GM19351 (cell line): ENCODE measurements around the gene BARHL1.

Experiments used
- ATAC-seq: cut with Tn5 transposase; IDR thresholded peaks from one replicate; pipeline ENCODE4 v1.9.1; 2021; ENCODE audit warnings: mild to moderate bottlenecking, moderate library complexity; ENCODE audit not compliant: unreplicated experiment

The BARHL1 gene

DNA sequence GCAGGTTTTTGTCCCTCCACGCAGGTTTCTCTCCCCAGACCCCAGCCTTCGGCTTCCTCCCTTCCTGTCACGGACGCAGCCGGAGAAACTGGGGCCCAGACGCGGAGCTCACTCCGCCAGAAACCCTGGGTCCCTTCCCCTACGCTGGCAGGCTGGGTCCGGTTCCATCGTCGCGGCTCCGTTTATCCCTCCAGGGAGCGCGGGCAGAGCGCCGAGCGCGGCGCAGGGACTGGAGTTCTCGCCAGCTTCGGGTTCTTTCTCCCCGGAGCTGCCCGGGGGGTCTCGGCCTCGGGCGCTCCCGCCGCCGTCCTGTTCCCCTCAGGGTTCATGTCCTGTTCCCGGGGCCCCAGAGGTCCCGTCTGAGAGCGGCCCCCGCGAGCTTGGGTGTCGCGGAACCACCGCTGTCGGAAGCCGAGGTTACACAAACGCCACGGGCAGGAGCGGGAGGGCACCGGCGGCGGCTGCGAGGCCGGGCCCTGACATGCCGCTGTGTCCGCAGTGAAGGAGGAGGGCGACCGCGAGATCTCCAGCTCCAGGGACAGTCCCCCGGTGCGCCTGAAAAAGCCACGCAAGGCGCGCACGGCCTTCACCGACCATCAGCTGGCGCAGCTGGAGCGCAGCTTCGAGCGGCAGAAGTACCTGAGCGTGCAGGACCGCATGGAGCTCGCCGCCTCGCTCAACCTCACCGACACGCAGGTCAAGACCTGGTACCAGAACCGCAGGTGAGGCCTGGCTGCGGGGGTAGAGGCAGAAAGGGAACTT is 4.6 kb downstream of the BARHL1 start:
- ATAC-seq: no peak

DNA sequence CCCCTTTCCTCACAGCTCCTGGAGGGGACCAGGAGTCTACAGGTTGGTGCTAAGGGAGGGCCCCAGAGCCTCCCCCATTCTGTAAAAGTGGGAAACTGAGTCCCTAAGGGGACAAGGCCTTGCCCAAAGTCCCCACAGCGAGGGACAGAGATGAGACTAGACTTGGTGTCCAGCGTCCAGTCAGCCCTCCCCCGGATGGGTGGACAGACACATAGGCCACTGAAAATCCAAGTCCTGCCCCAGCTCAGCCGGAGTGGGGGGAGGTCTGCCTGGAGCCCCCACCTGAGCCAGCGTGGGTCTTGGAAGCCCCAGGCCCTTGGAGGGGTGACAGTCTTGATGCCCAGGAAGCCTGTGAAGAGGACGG is 5.2 kb downstream of the BARHL1 start:
- no peak for ATAC-seq

DNA sequence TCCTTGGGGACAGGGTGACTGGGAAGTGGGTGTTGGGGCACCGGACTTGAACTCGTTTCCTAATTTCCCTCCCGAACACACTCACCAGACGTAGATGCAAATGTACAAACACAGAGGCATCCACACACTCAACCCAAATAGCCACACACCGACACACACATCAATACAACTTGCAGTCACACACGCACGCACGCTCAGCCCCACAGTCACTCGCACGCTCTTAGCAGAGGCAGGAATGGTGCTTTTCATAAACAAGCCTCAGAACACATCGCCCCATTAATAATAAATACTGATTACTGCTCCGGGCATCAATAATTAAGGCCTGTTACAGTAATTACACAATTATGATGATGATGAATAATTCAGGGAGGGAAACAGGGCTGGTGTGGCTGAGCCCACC is 5.7 kb downstream of the BARHL1 start:
- ATAC-seq: no peak

DNA sequence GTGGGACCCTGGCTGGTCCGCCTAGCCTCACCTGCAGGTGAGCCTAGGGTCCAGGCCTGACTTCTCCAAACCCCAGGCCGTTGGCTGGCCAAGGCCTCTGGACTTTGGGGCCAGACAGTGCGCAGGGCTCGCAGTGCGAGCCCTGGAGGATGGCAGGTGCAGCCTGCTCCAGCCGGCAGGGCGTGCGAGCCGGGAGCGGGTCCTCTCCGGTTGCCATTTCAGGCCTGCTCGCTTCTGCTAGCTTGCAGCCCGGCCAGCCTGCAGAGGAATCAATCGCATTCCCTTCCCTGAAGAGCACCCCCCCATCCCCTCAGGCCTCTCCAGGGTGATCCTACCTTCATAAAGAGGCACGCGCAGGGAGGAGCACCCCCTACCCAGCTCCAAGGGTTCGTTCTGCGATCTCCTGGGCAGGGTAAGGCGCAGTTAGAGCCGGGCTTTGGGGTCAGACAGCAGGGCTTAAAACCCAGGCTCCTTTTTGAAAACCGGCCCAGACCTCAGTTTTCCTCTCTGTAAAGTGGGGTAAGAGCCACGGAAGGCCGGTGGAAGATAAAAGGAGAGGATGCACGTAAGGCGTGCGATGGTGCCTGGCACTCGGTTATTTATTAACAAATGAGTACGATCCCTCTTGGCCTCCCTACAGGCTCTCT is 6.2 kb downstream of the BARHL1 start:
- ATAC-seq: no peak

DNA sequence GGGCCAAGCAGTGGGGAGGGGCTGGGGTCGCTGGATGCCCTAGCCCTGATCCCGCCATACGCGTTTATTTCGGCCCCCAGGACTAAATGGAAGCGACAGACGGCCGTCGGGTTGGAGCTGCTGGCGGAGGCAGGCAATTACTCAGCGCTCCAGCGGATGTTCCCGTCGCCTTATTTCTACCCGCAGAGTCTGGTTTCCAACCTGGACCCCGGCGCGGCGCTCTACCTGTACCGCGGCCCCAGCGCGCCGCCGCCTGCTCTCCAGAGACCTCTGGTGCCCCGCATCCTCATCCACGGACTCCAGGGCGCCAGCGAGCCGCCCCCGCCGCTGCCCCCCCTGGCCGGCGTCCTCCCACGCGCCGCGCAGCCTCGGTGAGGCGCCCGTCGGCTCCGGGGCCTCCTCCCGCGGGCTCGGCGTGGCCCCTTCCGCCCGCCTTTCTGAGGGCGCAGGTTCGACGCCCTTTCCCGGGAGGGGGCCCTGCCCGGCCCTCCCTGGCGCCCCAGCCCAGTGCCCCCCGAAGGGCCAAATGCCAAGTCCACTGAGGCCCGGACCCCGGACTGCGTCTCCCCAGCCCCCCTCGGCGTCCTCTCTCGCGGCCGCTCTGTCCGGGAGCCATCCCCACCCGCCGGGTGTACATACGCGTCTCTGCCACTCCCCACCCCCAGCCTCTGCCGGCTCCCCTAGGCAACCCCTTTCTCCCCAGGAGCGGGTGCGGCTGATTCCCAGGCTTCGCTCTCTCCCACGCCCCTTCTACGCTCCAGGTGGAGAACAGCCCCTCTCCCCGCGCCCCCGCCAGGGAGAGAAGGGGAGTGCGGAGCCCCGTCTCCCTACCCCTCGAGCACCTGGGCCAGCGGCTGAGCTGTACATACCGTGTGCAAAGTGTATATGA is 7.0 kb downstream of the BARHL1 start:
- ATAC-seq: no peak

DNA sequence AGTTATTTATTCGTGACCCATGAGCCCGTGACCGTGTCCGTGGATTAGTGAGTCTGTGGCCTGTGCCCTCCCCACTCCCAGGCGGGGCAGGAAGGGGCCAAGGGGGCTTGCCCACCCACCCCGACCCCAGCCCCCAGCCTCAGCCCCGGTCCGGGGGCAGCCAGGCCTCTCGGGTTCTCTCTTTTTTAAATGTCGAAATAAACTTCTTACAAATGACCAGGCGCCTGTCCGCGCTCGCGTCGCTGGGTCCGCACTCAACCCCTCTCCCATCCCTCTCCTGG is 7.6 kb downstream of the BARHL1 start:
- ATAC-seq: no peak

DNA sequence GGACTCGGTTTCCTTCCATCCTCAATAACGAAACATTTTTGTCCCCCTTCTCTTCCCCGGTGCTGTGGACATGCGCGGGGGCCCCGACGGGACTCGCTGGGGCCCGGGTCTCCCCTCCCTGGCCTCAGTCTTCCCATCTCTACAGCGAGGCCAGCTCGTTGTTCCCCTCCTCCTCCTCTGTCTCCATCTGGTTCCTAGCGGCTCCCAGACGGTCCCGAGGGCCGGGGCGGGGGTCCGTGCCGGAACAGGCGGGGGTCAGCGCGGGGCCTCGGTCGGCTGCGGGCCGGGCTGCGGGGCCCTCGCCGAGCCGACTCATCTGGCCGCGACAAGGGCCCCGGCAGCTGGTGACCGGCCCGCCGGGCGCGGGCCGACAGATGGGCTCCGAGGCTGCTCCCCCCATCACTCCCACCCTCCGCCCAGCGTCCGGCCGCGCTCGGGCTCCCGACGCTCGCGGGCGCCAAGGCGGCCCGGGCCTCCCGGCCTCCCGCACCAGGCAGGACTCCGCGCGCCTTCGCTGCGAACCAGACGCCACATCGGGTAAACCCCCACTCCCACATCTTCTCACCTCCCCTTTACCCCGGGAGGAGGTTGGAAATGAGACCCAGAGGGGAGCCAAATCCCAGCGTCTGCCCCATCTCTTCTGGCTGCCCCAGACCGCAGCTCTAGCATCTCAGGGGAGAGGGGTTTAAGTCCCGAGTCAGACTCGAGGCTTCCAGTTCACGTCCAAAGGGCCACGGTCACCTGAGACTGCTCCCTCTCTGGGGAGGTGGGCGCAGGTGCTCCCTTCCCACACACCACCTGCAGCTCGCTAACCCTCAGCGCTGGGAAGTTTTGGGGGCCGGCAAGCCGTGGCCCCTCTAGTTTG is 8.1 kb downstream of the BARHL1 start:
- ATAC-seq: no peak

DNA sequence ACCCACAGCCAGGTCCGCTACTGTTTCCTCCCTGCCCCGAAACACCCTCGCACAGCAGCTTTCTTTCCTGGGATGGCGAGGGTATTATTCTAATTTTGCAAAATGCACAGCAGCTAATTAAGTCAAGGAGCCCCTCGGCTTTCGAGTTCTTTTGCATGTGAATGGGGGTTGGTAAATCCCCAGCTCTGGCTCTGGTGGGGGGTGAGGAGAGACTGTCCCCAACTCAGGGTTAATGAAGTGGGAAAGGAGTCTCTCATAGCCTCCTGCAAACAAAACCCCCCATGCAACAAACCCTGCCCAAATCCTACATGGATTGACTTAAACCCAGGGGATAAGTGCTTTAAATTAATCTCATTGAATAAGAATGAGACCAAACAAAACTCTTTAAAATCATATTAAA is 8.8 kb downstream of the BARHL1 start:
- ATAC-seq: no peak

DNA sequence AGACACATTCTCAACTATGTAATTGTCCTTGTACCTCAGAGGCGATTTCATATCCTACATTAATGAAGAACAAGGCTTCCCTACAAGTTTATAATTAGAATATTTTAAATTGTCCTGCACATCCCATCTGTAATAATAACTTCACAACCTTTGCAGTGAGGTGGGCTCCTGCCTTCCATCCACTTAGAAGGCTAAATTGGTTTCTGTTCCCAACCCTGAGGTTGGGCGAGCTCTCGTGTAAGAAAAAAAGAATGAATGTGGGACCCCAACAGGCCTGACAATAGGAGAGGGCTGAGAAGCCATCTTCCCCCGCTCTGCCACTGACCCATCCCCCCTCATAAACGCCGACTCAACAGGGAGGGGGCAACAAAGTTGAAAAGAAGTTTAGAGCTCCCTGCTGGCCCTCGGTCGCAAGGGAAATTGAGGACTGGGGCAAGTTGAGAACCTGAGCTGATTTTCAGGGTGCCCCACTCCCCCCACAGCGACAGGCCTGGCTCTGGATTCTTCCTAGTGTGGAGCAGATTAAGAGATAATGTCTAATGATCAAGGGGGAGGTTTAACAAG is 9.4 kb downstream of the BARHL1 start:
- no peak for ATAC-seq

DNA sequence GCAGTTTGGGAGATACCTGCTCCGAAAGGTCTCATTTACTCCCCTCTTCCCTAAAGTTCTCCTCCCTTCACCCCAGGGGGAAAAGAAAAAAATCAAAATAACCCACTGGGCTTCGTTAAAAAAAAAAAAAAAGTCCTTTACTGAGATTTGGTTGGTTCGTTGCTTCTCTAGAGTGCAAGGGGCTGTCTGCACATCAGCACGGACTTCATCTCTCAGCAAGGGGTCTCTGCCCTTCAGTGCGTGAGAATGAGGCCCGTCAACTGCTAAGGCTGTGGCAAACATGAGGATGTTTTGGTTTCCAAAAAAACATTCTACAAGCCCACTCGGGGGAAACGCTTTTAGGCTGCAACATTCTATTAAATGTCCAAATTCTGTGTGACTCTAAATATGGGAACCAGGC is 10.0 kb downstream of the BARHL1 start:
- ATAC-seq: no peak

DNA sequence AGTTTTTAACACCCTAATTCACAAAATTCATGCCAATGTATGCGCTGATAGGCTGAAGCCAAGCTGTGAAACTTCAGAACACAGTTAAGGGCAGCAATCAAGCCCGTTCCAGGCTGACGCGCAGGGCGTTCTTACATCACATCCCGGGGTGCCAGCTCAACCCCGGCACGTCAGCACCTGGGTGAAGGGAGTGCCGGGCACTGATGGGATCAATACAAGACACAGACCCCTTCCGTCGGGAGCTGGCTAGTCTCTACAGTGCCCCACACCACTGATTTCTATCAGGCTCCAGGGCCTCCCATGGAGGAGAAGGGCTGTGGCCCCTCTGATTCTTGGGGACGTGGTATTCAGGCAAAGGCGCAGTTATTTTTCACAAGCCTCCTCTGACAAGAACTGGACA is 12.0 kb downstream of the BARHL1 start:
- ATAC-seq: no peak

DNA sequence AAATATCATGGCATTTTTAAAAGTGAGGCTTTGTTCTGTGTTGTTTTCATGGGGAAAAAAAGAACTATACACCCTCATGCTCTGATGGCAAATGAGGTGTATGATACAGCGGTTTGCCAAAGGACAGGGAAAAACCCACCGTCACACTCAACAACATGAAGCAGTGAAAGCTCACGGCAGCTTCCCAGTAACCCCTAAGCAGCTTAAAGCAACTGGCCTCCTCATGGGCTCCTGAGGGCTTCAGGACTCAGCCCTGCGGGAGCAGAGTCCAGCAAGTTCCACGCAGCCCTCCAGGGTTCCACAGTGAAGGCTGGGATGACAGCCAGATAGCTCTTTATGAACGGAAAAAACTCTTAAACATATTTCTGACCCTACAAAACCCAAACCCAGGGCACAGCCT is 12.9 kb downstream of the BARHL1 start:
- no peak for ATAC-seq

DNA sequence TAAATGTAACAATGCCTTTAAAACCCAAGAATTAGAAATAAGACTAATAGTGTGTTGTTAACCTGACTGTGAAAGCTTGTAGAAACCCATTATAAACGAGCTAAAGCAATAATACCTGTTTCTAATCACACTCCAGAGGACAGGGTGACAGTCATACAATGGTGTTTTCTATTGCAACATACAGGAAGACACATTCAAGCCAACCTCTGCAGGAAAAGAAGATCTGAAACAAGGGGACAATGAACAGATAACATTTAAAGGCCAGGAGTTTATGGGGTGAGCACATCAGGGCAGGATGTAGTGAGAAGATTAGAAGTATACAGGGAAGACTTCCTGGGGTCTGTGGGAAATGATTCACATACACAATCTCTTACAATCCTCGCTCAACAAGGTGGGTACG is 13.8 kb downstream of the BARHL1 start:
- no peak for ATAC-seq

DNA sequence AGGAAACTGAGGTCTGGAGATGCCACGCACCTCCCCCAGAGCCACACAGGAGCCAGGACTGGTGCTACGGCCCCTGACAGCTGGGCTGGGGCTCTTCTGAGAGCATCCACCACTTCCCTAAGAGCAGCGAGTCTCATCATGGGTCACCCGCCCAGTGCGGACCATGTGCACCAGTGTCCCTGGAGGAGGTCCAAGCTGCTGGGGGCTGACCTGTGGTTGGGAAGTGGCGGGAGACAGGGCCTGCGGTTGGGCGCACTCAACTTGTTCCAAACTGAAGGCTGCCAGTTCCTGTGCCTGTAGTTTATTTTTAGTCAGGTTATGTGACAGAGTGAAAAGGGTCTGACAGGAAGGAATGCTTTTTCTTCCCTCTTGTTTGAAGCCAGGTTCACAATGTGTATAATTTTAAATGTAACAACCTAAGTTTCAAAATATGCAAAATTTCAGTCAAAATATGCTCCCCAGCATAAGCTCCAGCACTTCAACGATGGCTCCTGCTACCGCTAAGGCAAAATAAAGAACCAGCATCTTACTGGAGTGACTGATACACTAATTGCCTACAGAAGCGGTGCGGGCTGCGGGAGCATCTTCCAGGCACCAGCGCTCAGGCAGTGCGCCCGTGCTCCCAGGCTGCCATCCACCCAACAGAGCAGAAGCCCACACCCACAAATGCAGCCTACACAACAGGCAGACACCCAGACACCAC is 14.8 kb downstream of the BARHL1 start:
- ATAC-seq: no peak

DNA sequence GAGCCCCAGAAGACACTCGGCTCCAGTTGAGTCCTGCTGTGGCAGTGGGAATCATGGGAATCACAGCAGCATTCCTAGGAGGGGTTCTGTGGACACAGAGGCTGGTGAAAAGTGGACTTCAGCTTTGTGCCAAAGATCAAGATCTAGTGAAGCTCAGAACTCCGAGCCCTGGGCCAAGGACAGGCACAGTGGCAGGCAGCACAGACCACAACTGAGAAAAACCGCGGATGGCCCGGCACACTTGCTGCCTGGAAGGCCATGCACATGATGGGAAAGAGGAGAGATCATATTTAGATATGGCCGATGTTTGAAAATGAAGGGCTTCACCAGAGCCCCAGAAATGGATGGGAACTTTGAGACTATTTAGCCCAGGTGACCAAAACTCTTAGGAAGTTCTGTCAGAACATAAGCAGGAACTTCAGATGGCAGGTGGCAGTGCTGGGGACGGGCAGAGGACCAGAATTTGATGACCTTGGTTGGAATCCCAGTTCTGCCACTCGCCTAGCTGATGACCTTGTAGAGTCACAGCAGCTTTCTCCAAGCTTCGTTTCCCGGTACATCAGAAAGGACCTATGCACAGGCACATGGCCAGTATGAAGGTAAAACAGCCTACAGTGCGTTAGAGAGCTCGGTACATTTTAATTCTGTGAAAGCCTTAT is 18.0 kb downstream of the BARHL1 start:
- no peak for ATAC-seq

DNA sequence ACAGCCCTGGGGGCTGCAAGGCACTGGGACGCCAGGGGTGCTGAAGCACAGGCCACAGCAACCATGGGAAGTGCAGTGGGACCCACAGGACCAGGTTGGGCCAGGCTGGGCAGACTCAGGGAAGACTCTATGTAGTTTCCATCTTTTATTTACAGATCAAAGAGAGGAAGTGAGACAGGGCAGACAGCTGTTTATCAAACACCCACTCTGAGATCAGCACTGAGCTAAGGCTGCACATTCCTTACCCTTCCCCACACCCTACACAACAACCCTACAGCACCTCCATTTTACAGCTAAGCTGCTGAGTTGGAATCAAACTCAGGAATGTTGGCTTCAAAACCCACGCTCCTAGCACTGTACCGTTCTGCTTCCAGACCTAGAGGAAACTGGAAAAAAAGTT is 19.8 kb downstream of the BARHL1 start:
- ATAC-seq: no peak

DNA sequence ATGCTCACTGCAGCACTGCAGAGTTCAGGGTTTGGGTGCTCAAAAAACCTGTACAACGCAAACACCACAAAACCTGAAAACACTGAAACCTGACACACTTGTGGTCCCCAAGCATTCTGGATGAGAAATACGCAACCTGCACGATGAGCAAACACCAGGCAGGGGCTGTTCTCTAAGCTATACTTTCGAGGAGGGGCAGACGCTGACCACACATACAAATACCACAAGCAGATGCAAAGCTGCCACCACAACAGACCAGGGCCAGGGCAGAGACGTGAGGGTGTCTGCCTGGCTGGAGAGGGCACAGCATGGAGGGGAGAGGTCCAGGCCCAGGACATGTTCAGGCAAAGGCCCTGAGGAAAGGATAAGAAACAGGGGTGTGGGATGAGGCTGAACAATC is 23.0 kb downstream of the BARHL1 start:
- no peak for ATAC-seq

DNA sequence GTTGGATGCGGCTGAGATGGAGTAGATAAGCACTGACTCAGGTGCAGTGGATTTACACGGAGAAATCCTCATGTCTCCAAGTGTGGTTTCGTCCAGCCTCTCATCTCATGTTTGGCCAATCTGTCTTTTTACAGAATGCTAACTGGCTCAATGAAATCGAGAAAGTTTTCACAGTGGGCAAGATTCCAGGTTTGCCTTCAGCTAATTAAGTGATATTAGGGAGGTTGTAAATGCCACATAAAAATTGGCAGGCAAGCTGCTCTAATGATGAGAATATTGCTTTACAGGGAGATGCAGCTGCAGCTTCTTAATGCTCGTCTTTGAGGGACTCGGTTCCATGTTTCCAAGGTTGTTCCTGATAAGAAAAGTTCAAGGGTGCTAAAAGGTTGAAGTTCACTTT is 23.7 kb downstream of the BARHL1 start:
- ATAC-seq: no peak

DNA sequence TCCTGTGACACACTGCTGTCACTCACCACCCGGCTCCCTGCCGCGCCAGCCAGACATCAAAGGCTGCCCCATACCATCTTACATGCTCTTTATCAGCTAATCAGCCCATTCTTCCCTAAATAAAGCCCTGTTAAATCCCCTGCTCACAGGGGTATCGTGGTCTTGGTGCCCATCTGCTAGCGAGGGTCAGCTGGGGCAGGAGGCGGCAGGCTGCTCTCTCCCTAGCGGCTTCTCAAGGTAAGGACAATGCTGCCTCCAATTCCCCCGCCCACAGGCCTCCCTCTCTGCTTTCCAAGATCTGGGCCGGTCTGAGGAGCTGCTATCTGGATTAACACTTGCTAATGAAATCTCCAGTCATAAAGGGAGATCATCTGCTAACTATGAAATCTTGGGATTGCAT is 26.8 kb downstream of the BARHL1 start:
- no peak for ATAC-seq

DNA sequence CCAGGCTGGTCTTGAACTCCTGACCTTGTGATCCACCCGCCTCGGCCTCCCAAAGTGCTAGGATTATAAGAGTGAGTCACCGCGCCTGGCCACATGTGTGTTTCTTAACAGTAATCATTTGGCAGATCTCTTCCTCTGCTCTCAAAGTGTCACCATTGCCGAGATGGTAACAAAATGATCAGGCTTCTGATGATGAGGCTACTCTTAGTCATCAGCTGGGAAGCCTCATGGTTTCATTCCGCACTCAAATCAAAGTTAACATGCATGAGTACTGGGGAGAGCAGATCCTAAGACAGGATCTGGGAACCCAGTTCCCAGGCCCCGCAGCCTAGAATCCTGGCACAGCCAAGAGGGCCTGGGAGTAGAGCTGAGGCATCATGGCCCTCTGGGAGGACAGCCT is 27.4 kb downstream of the BARHL1 start:
- no peak for ATAC-seq
